Gastroesophageal sphincter (tissue), 3 donors: ENCODE measurements around the gene CGNL1.

Source experiments
- CTCF ChIP-seq, 4 experiments: fragments of 200-600 bp in 2 of 4; fragments of 450-650 bp in 2 of 4; sonication (generic) in 1 of 4; IDR thresholded peaks; one replicate each; pipeline ENCODE4 v1.5.1; 2017 to 2019; ENCODE audit warnings: antibody characterized with exemption in 4 of 4, mild to moderate bottlenecking in 2 of 4, moderate library complexity in 2 of 4
- POLR2A ChIP-seq, 2 donors: fragments of 450-650 bp; IDR thresholded peaks; one replicate each; pipeline ENCODE4 v1.6.1; 2017; ENCODE audit warnings: antibody characterized with exemption in 2 of 2, mild to moderate bottlenecking in 2 of 2, moderate library complexity in 1 of 2

GRCh38 chr15:57571725-57572124 lies 195.4 kb downstream of the CGNL1 start:
- TF ChIP-seq POLR2A (IDR thresholded peaks at IDR 0.05), result no peak
- TF ChIP-seq CTCF (IDR thresholded peaks at IDR 0.05), result no peak
